GM19193 (cell line): Measurements from ENCODE around the gene RDX.

Experiments
- POLR2A ChIP-seq: IDR thresholded peaks from 4 replicates; pipeline ENCODE4 v1.6.1; 2011; ENCODE audit not compliant: insufficient read depth, insufficient read length; ENCODE audit errors: extremely low read depth

RDX gene

DNA sequence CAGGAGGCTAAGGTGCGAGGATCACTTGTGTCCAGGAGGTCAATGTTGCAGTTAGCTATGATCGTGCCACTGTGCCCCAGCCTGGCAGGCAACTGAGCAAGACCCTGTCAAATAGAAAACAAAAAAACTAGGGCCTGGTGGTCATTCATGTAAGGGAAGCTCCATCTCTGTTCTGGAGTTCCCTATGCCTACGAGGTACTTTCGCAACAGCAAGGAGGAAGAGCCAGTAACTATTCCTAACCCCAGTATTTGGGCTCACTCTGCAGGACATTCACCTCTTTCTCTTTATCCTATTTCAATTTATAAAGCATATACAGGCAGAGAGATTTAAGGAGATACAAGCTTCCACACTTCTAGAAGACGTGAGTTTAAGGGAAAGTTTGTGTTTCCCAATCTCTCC lies 46.6 kb downstream of the RDX start:
- no peak for TF ChIP-seq POLR2A

GRCh38 chr11:110249066-110249465 lies 47.3 kb downstream of the RDX start:
- no peak for TF ChIP-seq POLR2A

- no peak for TF ChIP-seq POLR2A
Measured at GRCh38 chr11:110243791-110244190, 52.6 kb downstream of the RDX start.

GRCh38 chr11:110242746-110243145 lies 53.7 kb downstream of the RDX start:
- no peak for TF ChIP-seq POLR2A

GRCh38 chr11:110242188-110242587 lies 54.2 kb downstream of the RDX start:
- no peak for TF ChIP-seq POLR2A

- TF ChIP-seq POLR2A, result no peak
Measured at GRCh38 chr11:110235966-110236365, 60.4 kb downstream of the RDX start.

- no peak for TF ChIP-seq POLR2A
Measured at GRCh38 chr11:110230377-110230776, 66.0 kb downstream of the RDX start.

DNA sequence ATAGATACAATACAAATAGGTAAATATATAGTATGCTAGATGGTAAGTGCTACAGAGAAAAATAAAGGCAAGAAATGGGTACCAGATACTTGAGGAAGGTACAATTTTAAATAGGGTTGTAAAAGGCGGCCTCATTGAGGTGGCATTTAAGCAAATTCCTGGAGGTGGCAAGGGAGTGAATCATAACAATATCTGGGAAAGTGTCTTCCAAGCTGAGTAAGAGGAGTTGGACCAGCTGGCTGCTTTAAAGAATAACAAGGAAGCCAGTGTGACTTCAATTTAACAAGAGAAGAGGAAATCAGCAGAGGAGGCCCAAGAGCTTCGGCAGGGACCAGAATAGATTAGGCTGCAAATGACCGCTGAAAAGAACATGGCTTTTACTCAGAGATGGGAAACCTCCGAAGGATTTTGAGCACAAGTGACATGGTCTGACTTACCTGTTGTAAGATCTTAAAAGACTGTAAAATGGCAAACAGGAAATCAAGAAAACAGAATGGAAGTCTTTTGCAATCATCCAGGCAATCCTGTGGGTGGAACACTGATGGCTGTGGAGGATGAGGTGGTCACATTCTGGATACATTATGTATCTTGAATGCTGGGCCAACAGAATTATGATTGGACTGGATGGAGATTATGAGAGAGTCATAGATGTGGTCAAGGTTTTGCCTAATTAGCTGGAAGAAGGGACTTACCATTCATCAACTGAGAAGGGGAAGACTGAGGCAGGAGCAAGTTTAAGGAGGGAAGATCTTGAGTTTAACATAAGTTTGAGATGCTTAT lies 77.2 kb downstream of the RDX start:
- TF ChIP-seq POLR2A, result no peak

DNA sequence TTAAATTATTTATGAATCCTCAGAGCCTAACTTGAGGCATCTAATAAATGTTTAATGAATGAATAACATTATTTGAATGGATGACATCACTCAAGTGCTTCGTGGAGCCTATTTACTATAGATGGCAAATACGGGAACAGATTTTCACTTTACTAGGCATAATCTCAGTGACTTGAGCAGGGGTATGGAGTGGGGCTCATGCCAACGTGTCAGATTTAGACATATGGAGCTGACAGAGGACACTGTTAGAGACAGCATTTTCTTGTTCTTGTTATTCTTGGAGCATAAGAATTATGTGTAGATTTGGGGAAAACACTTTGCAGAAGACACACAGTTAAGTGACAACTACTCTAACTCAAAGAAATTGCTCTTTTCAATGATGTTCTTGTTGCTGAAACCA lies 78.5 kb downstream of the RDX start:
- TF ChIP-seq POLR2A, result no peak

- TF ChIP-seq POLR2A, result no peak
Measured at GRCh38 chr11:110217223-110217877, 79.1 kb downstream of the RDX start.

DNA sequence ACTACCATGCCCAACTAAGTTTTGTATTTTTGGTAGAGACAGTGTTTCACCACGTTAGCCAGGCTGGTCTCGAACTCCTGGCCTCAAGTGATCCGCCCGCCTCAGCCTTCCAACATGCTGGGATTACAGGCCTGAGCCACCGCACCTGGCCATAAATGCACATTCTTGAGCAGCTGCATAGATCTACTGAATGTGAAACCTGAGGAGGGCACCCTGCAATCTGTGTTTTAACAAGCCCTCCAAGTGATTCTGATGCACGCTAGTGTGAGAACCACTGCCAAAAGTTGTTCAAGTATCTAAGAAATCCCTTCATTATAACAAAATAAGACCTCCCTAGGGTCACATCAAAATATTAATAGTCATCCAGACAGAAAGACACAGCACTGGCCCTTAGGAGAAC lies 89.3 kb downstream of the RDX start:
- TF ChIP-seq POLR2A, result no peak

DNA sequence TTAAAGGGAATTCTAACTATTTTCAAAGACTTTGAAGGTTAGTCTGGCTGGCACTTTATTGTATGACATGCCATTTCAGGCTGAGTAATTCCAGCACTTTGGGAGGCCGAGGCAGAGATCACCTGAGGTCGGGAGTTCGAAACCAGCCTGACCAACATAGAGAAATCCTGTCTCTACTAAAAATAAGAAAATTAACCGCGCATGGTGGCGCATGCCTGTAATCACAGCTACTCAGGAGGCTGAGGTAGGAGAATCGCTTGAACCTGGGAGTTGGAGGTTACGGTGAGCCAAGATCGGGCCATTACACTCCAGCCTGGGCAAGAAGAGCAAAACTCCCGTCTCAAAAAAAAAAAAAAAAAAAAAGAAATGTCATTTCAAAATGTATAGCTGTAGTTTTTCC lies 95.6 kb downstream of the RDX start:
- no peak for TF ChIP-seq POLR2A

DNA sequence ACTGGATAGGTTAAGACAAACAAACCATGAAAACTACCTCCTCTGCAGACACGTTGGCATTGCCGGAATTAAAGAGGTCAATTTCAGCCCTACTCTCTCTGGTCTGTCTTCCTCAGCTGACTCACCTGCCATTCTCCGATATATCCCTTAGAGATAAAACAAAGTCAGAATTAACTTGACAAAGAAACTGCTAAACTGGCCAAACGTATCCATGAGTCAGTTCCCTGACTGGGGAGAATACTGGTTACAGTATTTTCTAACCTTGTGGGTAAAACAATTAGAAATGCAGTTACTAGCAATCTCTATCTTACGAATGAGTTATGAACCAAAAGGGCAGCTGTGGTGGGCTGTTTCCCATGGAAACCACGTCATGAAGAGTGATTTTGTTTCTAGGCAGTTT lies 96.2 kb downstream of the RDX start:
- no peak for TF ChIP-seq POLR2A

DNA sequence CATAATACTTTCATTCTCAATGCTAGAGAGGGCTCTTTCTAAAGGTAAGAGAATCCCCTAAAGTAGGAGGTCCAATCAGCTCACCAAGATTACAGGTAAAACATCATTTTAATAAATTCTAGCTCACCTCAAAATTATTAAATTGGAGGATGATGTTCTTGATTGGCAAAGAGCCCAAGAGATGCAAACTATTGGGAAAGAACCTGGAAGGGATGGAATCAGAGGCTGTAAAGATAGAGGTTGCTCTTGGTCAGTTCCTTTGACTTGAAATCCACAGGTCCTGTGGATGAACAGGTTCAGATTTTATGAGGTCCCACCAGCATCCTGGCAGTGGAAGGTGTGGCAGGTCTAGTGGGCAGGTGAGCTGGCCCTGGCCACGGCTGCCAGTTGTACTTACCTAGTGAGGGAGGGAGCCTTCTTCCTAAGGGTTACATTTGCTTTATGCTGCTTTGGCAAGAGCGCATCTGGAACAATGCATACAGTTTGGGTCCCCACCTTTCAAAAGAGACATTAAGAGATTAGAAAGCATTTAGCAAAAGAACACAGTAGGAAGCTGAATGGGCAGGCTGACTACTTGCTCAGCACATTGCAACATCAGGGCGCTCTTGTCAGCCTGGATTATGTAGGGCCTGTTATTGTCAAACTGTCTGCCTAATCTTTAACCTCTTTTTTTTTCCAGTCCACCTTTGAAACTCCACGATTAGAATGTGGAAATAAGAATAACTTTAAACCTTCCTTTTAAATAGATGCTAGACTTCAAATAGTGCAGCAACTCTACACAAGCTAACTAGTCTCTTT lies 97.0 kb downstream of the RDX start:
- TF ChIP-seq POLR2A, result no peak

DNA sequence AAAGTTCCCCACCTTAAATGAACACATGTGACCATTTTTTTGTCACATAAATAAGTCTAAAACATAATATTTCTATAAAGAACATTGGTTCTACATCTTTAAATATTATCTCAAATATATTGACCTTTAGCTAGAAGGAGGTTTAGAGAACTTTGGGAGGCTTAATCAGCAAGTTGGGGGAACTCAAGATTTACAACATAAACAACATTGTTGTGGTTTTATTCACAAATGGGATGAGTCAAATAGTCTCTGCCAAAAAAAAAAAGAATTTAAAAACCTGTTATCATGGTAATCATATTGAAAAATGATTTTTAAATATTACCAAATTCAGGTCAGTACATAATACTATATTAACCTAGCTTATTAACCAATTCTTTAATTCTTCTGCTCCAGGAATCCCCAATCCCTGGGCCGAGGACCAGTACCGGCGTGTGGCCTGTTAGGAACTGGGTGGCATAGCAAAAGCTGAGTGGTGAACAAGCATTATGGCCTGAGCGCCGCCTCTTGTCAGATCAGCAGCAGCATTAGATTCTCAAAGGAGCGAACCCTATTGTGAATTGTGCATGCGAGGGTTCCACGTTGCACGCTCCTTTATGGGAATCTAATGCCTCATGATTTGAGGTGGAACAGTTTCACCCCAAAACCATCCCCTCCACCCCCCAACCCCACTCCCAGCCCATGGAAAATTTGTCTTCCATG lies 98.2 kb downstream of the RDX start:
- TF ChIP-seq POLR2A, result no peak
